ENCODE results near the gene MFSD6.

MFSD6 gene

GRCh38 chr2:190443055-190443454, 34.9 kb downstream of the MFSD6 start:
- no peak for DNase-seq

- DNase-seq, result no peak
Observed at GRCh38 chr2:190443778-190444481, 35.8 kb downstream of the MFSD6 start.

- no peak for DNase-seq
Observed at GRCh38 chr2:190444976-190445375, 36.8 kb downstream of the MFSD6 start.

DNA sequence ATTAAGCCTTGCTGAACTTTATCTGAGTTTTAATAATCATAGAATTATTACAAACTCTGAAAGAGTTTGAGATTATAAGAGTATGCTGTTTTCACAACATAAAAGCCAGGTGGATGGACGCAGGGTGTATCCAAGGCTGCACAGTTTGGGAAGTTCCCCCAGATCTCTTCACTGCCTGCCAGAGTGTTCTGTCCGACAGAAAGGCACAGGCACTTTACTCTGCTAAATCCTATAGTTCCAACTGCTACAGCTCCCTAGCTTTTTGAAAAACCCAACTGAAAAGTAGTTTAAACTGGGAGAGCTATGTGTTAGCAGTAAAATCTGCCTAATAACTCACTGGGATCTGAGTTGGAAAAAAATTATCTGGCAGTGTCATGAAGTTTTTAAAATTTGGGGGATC, 38.0 kb downstream of the MFSD6 start:
- DNase-seq, result no peak

GRCh38 chr2:190446750-190447516, 38.8 kb downstream of the MFSD6 start:
- no peak for DNase-seq

DNA sequence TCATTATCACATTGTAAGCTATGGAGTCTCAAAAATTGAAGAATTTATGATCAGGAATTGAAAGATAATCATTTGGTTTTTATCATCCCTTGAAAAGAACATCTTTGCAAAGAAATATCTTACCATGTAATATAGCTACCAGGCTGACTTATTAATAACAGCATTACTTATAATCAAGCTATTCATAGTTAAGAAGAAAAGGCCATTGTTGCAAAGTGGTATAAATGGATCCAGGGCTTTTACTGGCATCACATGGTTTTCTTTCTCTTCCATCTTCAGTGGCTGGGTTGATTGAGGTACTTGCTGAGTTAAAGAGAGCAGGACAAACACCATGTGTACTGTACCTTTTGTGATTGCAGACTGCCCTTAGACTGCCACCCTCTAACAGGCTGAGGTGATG, 39.6 kb downstream of the MFSD6 start:
- DNase-seq, result peak in 1 of 3 experiments; percentile 3

- DNase-seq, result no peak
Observed at GRCh38 chr2:190449925-190450324, 41.8 kb downstream of the MFSD6 start.

- no peak for DNase-seq
Observed at GRCh38 chr2:190450363-190450762, 42.2 kb downstream of the MFSD6 start.

DNA sequence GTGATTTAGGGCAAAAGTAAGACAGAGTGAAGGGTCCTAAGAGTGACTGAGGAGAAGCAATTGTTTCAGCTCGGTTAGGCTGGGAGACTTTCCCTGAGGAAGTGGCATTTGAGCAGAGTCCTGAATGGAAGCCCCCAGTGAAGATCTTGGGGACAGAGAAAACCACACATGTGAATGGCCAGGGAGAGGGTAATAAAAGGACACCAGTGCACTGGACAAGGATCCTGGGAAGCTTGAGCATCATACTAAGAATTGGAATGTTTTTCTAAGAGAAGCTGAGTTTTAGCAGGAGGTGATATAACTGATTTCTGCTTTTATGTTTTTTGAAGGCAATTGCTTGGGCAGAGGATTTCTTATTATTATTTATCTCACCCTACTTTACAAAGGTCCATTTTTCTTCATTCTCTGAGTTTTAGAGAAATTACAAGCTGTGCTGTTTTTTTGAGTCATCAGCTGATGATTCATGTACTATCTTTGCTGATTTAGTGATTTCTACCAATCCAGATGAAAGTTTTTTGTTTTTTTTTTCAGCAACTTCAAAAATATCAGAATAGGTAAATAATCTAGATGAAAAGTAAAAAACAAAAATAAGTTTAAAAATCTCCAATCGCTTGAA, 43.5 kb downstream of the MFSD6 start:
- no peak for DNase-seq

GRCh38 chr2:190452433-190452832, 44.3 kb downstream of the MFSD6 start:
- DNase-seq, result no peak

- DNase-seq, result no peak
Observed at GRCh38 chr2:190454795-190455194, 46.6 kb downstream of the MFSD6 start.

DNA sequence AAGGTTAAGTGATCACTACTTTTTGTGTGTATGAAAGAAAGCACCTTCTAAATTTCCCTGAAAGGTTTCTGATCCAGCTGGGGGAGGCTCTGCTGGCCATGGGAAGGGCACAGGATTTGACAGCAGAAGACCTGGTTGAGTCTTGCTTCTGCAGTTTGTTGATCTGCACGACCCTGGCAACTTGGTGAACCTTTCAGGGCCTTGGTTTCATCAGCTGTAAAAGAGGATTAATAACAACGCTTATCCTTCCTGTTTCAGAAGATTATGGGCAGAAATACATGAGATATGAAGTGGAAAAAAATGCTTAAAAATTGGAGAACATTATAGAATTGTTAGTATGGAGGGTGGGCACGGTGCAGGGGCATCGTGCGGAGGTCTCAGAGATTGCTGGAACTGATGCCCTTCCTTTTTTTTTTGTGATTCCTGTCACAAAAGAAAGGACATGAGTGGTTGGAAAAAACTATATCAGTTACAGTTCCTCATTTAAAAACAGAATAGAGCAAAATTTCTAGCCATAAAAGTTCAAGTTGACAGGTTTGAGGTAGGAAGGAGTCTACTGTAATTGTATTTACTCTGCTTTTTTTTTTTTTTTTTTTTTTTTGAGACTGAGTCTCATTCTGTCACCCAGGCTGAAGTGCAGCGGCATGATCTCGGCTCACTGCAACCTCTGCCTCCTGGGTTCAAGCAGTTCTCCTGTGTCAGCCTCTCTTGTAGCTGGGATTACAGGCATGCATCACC, 47.4 kb downstream of the MFSD6 start:
- no peak for DNase-seq

GRCh38 chr2:190456833-190457232, 48.7 kb downstream of the MFSD6 start:
- no peak for DNase-seq

GRCh38 chr2:190457256-190457655, 49.1 kb downstream of the MFSD6 start:
- DNase-seq, result no peak

GRCh38 chr2:190458352-190459107, 50.4 kb downstream of the MFSD6 start:
- DNase-seq, result no peak

DNA sequence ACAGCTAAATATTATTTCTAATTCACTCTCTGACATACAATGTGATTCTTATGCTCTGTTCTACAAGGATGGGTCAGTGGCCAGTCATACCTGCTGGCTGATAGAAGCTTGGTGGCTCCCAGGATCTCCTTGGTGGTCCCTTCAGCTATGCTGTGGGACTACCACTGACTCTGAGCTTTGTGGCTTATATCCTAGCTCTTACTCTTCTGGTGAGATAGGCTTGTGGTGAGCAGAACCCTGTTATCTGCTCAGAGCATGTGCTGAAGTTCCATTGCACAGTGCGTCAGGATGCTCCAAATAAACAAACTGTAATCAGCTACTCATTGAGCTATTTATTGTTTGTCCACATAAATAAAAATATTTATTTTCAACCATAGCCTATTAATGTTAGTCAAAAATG, 51.7 kb downstream of the MFSD6 start:
- no peak for DNase-seq

DNA sequence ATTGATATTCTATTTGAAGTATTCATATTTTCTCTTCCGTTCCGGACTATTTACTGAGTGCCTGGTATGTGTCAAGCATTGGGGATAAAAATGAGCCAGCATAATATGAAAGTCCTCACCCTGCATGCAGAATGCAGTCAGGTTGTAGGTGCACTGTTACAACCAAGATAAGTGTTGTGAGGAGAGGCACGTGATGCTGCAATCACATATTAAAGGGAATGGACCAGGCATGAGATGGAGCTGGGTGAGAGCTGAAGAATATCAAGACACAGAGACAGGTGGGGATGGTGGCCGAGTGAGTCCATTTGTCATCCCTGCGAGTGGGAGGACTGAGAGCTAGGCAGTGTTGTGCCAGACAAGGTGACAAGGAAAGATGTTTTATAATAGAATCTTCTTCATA, 52.3 kb downstream of the MFSD6 start:
- no peak for DNase-seq

- DNase-seq, result no peak
Observed at GRCh38 chr2:190462181-190462580, 54.0 kb downstream of the MFSD6 start.

DNA sequence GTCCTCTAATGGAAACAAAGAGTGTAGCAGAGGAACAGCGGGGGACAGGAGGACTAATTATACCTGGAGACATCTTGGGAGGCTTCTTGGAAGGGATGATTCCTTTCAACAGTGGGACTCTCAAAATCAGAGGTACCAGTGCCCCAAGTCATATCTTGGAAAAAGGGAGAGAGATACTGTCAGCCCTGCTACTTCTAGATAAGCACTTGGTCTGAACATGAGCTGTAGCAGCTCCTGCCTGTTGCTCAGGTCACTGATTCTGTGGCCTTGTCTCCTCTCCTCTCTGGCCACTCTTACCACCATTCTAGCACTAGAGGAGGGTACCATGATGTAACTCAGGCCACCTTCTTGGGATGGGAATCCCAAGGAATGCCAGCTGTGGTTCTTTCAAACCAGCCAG, 54.5 kb downstream of the MFSD6 start:
- DNase-seq, result no peak

GRCh38 chr2:190465060-190465459, 56.9 kb downstream of the MFSD6 start:
- DNase-seq, result no peak

DNA sequence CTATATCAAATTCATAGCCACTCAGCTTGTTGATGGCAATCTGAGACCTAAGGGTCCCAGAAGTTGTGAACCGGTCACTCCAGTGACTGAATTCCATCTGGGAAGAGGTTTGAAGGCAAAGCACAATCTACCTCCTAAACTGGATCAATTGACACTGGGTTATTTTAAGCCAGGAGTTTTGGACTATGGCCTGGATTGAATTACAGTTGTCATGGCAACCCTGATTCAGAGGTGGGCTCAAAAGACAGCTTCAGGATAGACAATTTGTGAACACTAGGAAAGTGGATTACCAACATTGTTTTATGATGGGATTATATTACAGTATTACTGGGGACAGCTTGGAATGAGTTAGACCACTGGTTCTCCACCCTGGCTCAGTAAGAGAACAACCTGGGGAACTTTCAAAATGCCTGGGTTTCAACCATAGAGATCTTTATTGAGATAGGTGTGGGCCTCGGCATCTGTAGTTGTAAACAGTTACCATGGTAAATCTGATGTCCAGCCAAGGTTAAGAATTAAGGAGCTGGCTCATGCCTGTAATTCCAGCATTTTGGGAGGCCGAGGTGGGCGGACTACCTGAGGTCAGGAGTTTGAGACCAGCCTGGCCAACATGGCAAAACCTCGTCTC, 58.8 kb downstream of the MFSD6 start:
- DNase-seq, result peak in 2 of 3 experiments; percentile 4 to 44

DNA sequence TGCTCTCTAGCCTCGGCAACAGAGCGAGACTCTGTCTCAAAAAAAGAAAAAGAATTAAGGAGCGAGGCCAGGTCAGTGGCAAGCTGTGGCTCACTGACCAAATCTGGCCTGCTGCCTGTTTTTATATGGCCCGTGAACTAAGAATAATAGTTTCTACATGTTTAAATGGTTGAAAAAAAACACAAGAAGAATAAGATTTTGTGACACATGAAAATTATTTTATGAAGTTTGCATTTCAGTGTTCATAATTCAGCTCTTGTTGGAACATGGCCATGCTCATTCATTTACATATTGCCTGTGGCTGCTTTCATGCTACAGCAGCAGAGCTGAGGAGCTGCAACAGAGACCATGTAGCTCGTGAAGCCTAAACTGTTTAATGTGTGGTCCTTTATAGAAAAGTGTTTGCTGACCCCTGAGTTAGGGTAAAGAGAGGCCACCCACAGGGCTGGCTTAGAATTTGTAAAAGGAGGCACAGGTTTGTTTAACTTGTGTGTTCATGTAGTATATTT, 59.5 kb downstream of the MFSD6 start:
- peak in 2 of 3 experiments; percentile 10 to 42 for DNase-seq
